A673 (cell line): ENCODE measurements around the gene SLC39A5. TPM values are rescaled to one million over a fixed set of nuclear protein-coding genes. Genes with fewer than 3 reads are reported as not detected.

Experiments
- BruUV-seq: library from RNA; stranded (reverse); fragments of 400-500 nt; replicated peaks from 2 replicates; lab custom pipeline; 2021; lab: Mats Ljungman, UMichigan
- CTCF ChIA-PET: fragments of 300-600 bp; sonication (Branson Sonifier 250); formaldehyde crosslinking; loops from one replicate; lab custom pipeline; 2022; ENCODE audit warnings: antibody characterized with exemption; lab: Charles Lee
- POLR2A ChIA-PET: fragments of 300-600 bp; sonication (Branson Sonifier 250); formaldehyde crosslinking; loops from one replicate; lab custom pipeline; 2022; ENCODE audit warnings: antibody characterized with exemption; ENCODE audit not compliant: low non-redundant PET; lab: Charles Lee
- DNase-seq: peaks from one replicate; pipeline ENCODE4 v3.0.0-alpha.2; 2015; ENCODE audit warnings: low spot score
- H3K27ac ChIP-seq: fragments of 200-600 bp; sonication (generic); 2 replicates; pipeline ENCODE4 v1.5.1; 2016; ENCODE audit warnings: mixed run types, low read depth, mild to moderate bottlenecking, mixed read lengths, antibody characterized with exemption, low read length; ENCODE audit not compliant: poor library complexity, severe bottlenecking
- H3K27me3 ChIP-seq: fragments of 200-600 bp; sonication (generic); replicated peaks from 2 replicates; pipeline ENCODE4 v1.6.1; 2017; ENCODE audit warnings: mixed run types, low read depth, mild to moderate bottlenecking, mixed read lengths, antibody characterized with exemption, low read length; ENCODE audit not compliant: insufficient read depth, poor library complexity
- H3K36me3 ChIP-seq: fragments of 200-600 bp; sonication (generic); 2 replicates; pipeline ENCODE4 v1.6.1; 2016; ENCODE audit warnings: mixed run types, mild to moderate bottlenecking, mixed read lengths, antibody characterized with exemption, low read length; ENCODE audit not compliant: insufficient read depth, poor library complexity, severe bottlenecking
- H3K4me1 ChIP-seq: fragments of 200-600 bp; sonication (generic); 2 replicates; pipeline ENCODE4 v1.6.1; 2017; ENCODE audit warnings: mixed run types, mild to moderate bottlenecking, mixed read lengths, antibody characterized with exemption, low read length; ENCODE audit not compliant: insufficient read depth, poor library complexity, severe bottlenecking
- H3K4me3 ChIP-seq: fragments of 200-600 bp; sonication (generic); 2 replicates; pipeline ENCODE4 v1.5.1; 2016; ENCODE audit warnings: low read depth, mixed run types, mild to moderate bottlenecking, mixed read lengths, low read length; ENCODE audit not compliant: poor library complexity, severe bottlenecking
- H3K9me3 ChIP-seq: fragments of 200-600 bp; sonication (generic); 2 replicates; pipeline ENCODE4 v1.6.1; 2016; ENCODE audit warnings: mixed run types, low read depth, mild to moderate bottlenecking, mixed read lengths, antibody characterized with exemption, low read length; ENCODE audit not compliant: poor library complexity, severe bottlenecking
- CTCF ChIP-seq: fragments of 300-800, 200-600 bp; sonication (generic); conservative IDR thresholded peaks from 2 replicates; pipeline ENCODE4 v1.5.1; 2017; ENCODE audit warnings: low read depth, mild to moderate bottlenecking, antibody characterized with exemption, low read length, moderate library complexity, mixed read lengths
- EZH2 ChIP-seq: fragments of 200-600 bp; sonication (generic); IDR thresholded peaks from 2 replicates; pipeline ENCODE4 v1.6.1; 2017; ENCODE audit warnings: borderline replicate concordance, low read depth, mild to moderate bottlenecking, mixed read lengths, antibody characterized with exemption, low read length; ENCODE audit not compliant: poor library complexity, severe bottlenecking
- intact Hi-C: fragments of 100-400 bp; cut with micrococcal nuclease; formaldehyde crosslinking; loops from one replicate; pipeline ENCODE4 v1.10.0; 2022; ENCODE audit not compliant: unreplicated experiment
- total RNA-seq: library from RNA; stranded (reverse); gene quantifications from 2 replicates; pipeline ENCODE4 v1.2.3, GENCODE V29; 2021

SLC39A5 gene
- total RNA-seq, 1 experiment from 2014 or later = not detected

- intact Hi-C loops = no loop called here
- ChIA-PET POLR2A (no interaction called here), CTCF (interaction anchor here (0.6 kb wide), 1 partner anchor 10 kb away, joined by 9 read pairs; no protein-coding TSS in a partner anchor)
- Histone ChIP-seq H3K9me3 (no peaks in the 10 kb centered on the region), H3K36me3 (peaks cover 76% of the 10 kb centered on the region), H3K4me3 (no peak overlapping the region), H3K27ac (no peak overlapping the region), H3K4me1 (no peaks in the 10 kb centered on the region), H3K27me3 (no peaks in the 10 kb centered on the region)
- TF ChIP-seq EZH2 (no peak), CTCF (no peak)
- DNase-seq = no peak
- BruUV-seq = no TSS peak
Observed at GRCh38 chr12:56243731-56244181, 13.9 kb downstream of the SLC39A5 start.

DNA sequence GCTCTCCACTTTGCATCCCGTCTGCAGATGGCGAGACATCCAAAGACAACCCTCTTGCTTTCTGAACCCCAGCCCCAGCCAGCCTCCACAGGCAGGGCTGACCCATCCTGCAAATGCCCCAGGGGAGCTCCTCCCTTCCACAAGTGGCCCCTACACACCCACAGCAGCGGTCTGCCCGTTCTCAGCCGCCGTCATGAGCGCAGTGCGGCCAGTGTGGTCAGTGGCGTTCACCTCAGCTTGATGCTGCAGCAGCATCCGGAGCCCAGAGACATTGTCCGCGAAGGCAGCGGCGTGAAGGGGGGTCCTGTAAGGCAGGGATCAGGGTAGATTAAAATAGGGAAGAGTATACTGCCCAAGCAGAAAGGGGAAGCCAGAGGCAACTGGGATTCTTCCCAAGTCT is 14.6 kb downstream of the SLC39A5 start:
- peaks cover 80% of the 10 kb centered on the region for H3K36me3 ChIP-seq
- ChIA-PET CTCF (no interaction called here), POLR2A (no interaction called here)
- H3K9me3 ChIP-seq = no peaks in the 10 kb centered on the region
- no peak overlapping the region for H3K4me3 ChIP-seq
- H3K27me3 ChIP-seq = no peaks in the 10 kb centered on the region
- H3K4me1 ChIP-seq = no peaks in the 10 kb centered on the region
- BruUV-seq = no TSS peak
- no peak for DNase-seq
- no peak for TF ChIP-seq EZH2
- no peak for TF ChIP-seq CTCF
- H3K27ac ChIP-seq = no peak overlapping the region
- intact Hi-C loops = no loop called here

DNA sequence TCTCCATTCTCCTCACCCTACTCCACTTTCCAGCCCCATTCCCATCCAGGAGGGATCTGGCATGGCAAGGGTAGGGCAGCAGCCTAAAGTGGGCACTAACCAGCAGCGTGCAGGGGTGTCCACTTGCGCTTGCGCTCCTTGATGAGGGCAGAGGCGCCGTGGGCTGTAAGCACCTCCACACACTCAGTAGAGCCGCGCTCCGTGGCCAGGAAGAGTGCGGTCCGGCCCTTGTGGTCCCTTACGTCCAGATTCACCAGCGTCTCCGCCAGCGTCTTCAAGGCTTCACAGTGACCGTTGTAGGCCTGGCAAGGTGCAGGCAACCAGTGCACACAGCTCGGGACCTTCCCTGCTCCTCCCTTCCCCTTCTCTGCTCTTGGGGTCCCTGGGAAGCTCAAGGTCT is 18.1 kb downstream of the SLC39A5 start:
- no peak for DNase-seq
- no peak overlapping the region for H3K27ac ChIP-seq
- TF ChIP-seq EZH2 (no peak), CTCF (no peak)
- ChIA-PET CTCF (interaction anchor here (0.6 kb wide), 1 partner anchor 48 kb away, joined by 3 read pairs; no protein-coding TSS in a partner anchor), POLR2A (no interaction called here)
- intact Hi-C loops = no loop called here
- no TSS peak for BruUV-seq
- no peak overlapping the region for H3K4me3 ChIP-seq
- H3K4me1 ChIP-seq = no peaks in the 10 kb centered on the region
- peaks cover 79% of the 10 kb centered on the region for H3K36me3 ChIP-seq
- H3K27me3 ChIP-seq = no peaks in the 10 kb centered on the region
- H3K9me3 ChIP-seq = no peaks in the 10 kb centered on the region
